Fibroblast of lung (primary cell): ENCODE measurements around the gene CACNA1S. TPM values are rescaled to one million over a fixed set of nuclear protein-coding genes. Genes with fewer than 3 reads are reported as not detected.

Experiments used
- DNase-seq, 2 donors: peaks; one replicate each; pipeline versions ENCODE4 v3.0.0 to v3.0.0-alpha.2; 2010; ENCODE audit warnings: low read depth in 2 of 2
- H2AFZ ChIP-seq: 2 replicates; pipeline ENCODE4 v1.5.1; 2012; ENCODE audit warnings: low read length, control low read depth, inconsistent platforms
- H3K27ac ChIP-seq: 2 replicates; pipeline ENCODE4 v1.5.1; 2011; ENCODE audit warnings: low read length, control low read depth; ENCODE audit not compliant: insufficient read depth
- H3K27me3 ChIP-seq: 2 replicates; pipeline ENCODE4 v1.5.1; 2011; ENCODE audit warnings: mild to moderate bottlenecking, low read length; ENCODE audit not compliant: control insufficient read depth, insufficient read depth
- H3K36me3 ChIP-seq: 2 replicates; pipeline ENCODE4 v1.5.1; 2011; ENCODE audit warnings: low read length; ENCODE audit not compliant: control insufficient read depth, insufficient read depth
- H3K4me1 ChIP-seq: 2 replicates; pipeline ENCODE4 v1.5.1; 2011; ENCODE audit warnings: low read length; ENCODE audit not compliant: control insufficient read depth, insufficient read depth; ENCODE audit errors: extremely low read depth
- H3K4me2 ChIP-seq: 2 replicates; pipeline ENCODE4 v1.5.1; 2011; ENCODE audit warnings: low read length, control low read depth; ENCODE audit not compliant: insufficient read depth; ENCODE audit errors: extremely low read depth
- H3K4me3 ChIP-seq, 4 experiments: fragments of 200-600 bp in 1 of 4; sonication (generic) in 1 of 4; replicated peaks in 1 of 4; 2 replicates each; pipeline ENCODE4 v1.5.1; 2011 to 2016; ENCODE audit warnings: low read length in 4 of 4, low read depth in 3 of 4, mild to moderate bottlenecking in 3 of 4, control low read depth in 2 of 4, inconsistent platforms in 1 of 4, mixed read lengths in 1 of 4; ENCODE audit not compliant: insufficient read depth in 1 of 4; ENCODE audit errors: control extremely low read depth in 1 of 4
- H3K79me2 ChIP-seq: 2 replicates; pipeline ENCODE4 v1.5.1; 2012; ENCODE audit warnings: mild to moderate bottlenecking, low read length, inconsistent platforms; ENCODE audit not compliant: control insufficient read depth, insufficient read depth
- H3K9ac ChIP-seq: 2 replicates; pipeline ENCODE4 v1.5.1; 2011; ENCODE audit warnings: mild to moderate bottlenecking, low read length, control low read depth; ENCODE audit not compliant: insufficient read depth
- H3K9me3 ChIP-seq: 2 replicates; pipeline ENCODE4 v1.5.1; 2012; ENCODE audit warnings: low read depth, low read length; ENCODE audit not compliant: control insufficient read depth, insufficient read depth
- H4K20me1 ChIP-seq: 2 replicates; pipeline ENCODE4 v1.5.1; 2011; ENCODE audit warnings: low read length; ENCODE audit not compliant: control insufficient read depth, insufficient read depth; ENCODE audit errors: extremely low read depth
- CTCF ChIP-seq, 2 donors: IDR thresholded peaks in 1 of 2; conservative IDR thresholded peaks in 1 of 2; 1 replicate in 1 of 2; 2 replicates in 1 of 2; pipeline ENCODE4 v1.5.1; 2011 to 2012; ENCODE audit warnings: low read length in 2 of 2, control low read depth in 1 of 2, inconsistent platforms in 1 of 2, low read depth in 1 of 2, mild to moderate bottlenecking in 1 of 2
- EZH2 ChIP-seq: IDR thresholded peaks from 2 replicates; pipeline ENCODE4 v1.5.1; 2012; ENCODE audit warnings: low read length, control low read depth, mild to moderate bottlenecking; ENCODE audit errors: missing control alignments
- polyA plus RNA-seq, 2 donors: library from polyadenylated mRNA; depleted of rRNA in 1 of 2; stranded (reverse) in 1 of 2; unstranded in 1 of 2; fragments of >200 nt; gene quantifications; 2 replicates each; pipeline ENCODE4 v1.2.1, GENCODE V29; 2011 to 2012; ENCODE audit warnings: missing spikeins in 1 of 2
- total RNA-seq: library from RNA; depleted of rRNA; stranded (reverse); fragments of >200 nt; gene quantifications from 2 replicates; pipeline ENCODE4 v1.2.1, GENCODE V29; 2014

Gene CACNA1S
- total and polyA plus RNA-seq, 2 donors (not counting 1 experiment from before 2014, with no cell fraction given): not detected

GRCh38 chr1:201006450-201006849 lies 105.8 kb downstream of the CACNA1S start:
- Histone ChIP-seq H3K4me1 (no peaks in the 10 kb centered on the region), H3K27ac (no peak overlapping the region), H3K27me3 (peaks cover 9% of the 10 kb centered on the region), H3K9me3 (no peaks in the 10 kb centered on the region), H3K79me2 (no peaks in the 10 kb centered on the region), H3K4me3 (no peak overlapping the region), H2AFZ (no peak overlapping the region), H4K20me1 (no peaks in the 10 kb centered on the region), H3K4me2 (no peak overlapping the region), H3K9ac (no peak overlapping the region), H3K36me3 (no peaks in the 10 kb centered on the region)
- TF ChIP-seq CTCF (conservative IDR thresholded peaks at IDR 0.05 in 1 of 2, IDR thresholded peaks at IDR 0.05 in 1 of 2; ENCODE audit: low read depth in 1 of 2, low read length in 2 of 2): no peak
- TF ChIP-seq EZH2: no peak
- DNase-seq: no peak

- Histone ChIP-seq H3K4me3 (no peak overlapping the region), H3K9ac (no peak overlapping the region), H2AFZ (no peak overlapping the region), H3K9me3 (no peaks in the 10 kb centered on the region), H3K79me2 (no peaks in the 10 kb centered on the region), H3K4me1 (no peaks in the 10 kb centered on the region), H3K27me3 (peaks cover 9% of the 10 kb centered on the region), H3K27ac (no peak overlapping the region), H4K20me1 (no peaks in the 10 kb centered on the region), H3K36me3 (no peaks in the 10 kb centered on the region), H3K4me2 (no peak overlapping the region)
- TF ChIP-seq CTCF (conservative IDR thresholded peaks at IDR 0.05 in 1 of 2, IDR thresholded peaks at IDR 0.05 in 1 of 2; ENCODE audit: low read depth in 1 of 2, low read length in 2 of 2) (no peak), EZH2 (no peak)
- no peak for DNase-seq
Observed at GRCh38 chr1:201004732-201005131, 107.5 kb downstream of the CACNA1S start.

GRCh38 chr1:201004154-201004553 lies 108.1 kb downstream of the CACNA1S start:
- Histone ChIP-seq H4K20me1 (no peaks in the 10 kb centered on the region), H3K9ac (no peak overlapping the region), H3K9me3 (no peaks in the 10 kb centered on the region), H3K4me2 (no peak overlapping the region), H3K4me1 (no peaks in the 10 kb centered on the region), H3K27ac (no peak overlapping the region), H3K36me3 (no peaks in the 10 kb centered on the region), H3K27me3 (peaks cover 9% of the 10 kb centered on the region), H3K79me2 (no peaks in the 10 kb centered on the region), H2AFZ (no peak overlapping the region), H3K4me3 (no peak overlapping the region)
- no peak for TF ChIP-seq EZH2
- TF ChIP-seq CTCF (conservative IDR thresholded peaks at IDR 0.05 in 1 of 2, IDR thresholded peaks at IDR 0.05 in 1 of 2; ENCODE audit: low read depth in 1 of 2, low read length in 2 of 2): no peak
- DNase-seq: no peak
